Skeletal muscle cell (primary cell): Measurements from ENCODE around the gene SLC35F6.

Experiments used
- DNase-seq: peaks from one replicate; pipeline ENCODE4 v3.0.0-alpha.2; 2010; ENCODE audit warnings: low read depth
- H3K4me3 ChIP-seq: 2 replicates; pipeline ENCODE4 v1.5.1; 2011; ENCODE audit warnings: low read depth, mild to moderate bottlenecking, control low read depth, low read length, moderate library complexity

SLC35F6 gene

DNA sequence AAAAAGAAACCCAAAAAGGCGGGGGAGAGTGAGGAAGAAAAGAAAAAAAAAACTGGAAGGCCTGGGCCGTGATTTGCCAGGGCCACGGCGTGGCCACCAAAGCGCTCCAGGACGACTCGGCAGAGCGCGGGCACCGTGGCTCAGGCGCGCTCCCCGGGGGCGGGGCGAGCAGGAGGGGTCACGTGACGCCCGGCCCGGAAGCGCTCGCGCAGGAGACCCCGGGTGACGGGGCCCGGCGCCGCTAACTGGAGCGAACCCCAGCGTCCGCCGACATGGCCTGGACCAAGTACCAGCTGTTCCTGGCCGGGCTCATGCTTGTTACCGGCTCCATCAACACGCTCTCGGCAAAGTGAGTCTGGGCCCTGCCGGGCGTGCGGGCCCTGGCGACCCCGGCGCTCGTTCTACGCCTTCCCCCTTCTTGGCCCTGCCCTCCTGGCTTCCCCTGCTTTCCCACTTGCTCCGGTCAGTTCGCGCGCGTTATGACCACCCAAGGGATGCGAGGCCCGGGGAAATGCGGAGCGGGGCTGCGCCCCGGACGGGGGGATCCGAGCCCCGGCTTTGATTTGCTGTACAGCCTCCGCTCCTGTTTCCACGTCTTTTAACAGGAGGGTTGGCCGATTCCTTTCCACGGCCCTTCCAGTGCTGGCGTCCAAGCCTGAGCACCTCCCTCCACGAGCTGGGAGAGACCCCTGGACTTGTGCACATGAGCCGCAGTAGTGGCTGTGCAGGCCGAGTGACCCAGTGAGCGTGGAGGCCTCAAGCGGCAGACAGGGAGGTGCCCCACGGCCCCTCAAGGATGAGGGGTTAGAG, at the start of gene SLC35F6:
Gene SLC35F6 (plus strand): TSS at position 207 of the 810 bp plus-strand sequence. CDS start 66 bp downstream, at position 273.
- DNase-seq, result no peak

GRCh38 chr2:26715528-26716270, 48.4 kb upstream of the SLC35F6 start:
- DNase-seq, result no peak
- H3K4me3 ChIP-seq, result no peak overlapping the region

More for the DNA sequence above, at the start of gene SLC35F6:
- H3K4me3 ChIP-seq, result peak within 1 kb of the TSS; percentile 87

DNA sequence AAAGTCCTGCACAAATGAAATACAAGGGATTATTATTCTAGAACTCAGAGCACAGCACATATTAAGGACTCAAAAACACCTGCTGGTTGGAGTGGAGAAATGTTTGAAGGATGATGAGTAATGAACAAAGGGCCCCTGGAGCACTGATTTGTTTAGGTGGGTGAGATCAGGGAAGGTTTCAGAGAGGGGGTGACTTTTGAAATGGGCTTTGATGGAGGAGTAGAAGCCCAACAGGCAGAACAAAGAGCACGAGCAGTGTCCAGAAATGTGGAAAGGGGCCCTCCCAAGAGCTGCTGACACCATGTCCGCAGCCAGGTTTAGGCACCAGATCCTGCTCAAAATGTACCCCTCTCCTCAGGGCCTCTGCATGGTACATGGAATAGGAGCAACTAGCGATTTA, 47.7 kb upstream of the SLC35F6 start:
- DNase-seq, result no peak
- no peak overlapping the region for H3K4me3 ChIP-seq

GRCh38 chr2:26716769-26717168, 47.3 kb upstream of the SLC35F6 start:
- DNase-seq, result no peak
- H3K4me3 ChIP-seq, result no peak overlapping the region

DNA sequence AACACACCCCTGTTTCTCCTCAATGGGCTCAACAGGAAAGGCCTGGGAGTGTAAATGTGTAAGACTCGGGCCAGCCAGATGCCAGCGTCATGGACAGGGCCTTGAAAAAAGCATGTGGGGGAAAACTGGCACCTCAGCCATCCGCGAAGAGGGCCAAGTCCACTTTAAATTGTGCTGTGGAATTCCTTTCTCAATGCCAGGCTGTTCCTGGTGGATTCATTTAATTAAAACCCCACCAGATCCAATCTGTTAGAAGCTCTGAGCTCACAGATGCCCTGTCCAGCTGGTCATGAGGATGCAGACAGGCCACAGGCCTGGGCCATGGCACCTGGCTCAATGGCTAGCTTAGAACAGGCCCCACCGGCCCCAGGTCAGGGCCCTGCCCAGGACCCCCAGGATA, 46.7 kb upstream of the SLC35F6 start:
- no peak overlapping the region for H3K4me3 ChIP-seq
- DNase-seq, result no peak

DNA sequence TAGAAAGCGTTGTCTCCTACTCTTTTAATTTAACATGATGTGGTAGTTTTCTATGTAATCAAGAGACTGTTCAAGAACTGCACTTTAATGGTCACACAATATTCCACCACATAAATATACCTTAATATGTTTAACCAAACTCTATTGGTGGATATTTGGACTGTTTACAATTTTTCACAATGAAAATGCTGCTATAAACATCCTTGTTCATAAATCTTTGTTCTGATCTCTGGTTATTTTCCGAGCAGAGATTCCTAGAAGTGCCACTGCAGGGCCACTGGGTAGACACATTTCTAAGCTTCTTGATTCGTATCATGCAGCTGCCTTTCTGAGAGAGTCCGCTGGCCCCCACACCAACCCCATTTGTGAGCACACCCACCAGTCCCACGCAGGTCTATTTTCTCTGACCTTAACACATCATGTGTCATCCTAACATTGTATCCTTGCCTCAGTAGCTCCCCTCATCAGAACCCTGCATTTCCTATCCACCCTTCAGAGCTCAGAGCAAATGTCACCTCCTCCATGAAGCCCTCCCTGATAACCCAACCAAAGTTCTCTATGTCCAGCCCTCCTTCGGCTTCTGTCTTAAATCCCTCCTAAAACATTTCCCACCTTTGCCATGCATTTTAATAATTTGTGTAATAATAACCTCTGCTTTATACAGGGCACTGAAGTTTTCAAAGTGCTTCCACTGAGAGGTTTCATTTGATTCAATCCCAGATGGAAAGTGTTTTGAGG, 45.0 kb upstream of the SLC35F6 start:
- no peak for DNase-seq
- H3K4me3 ChIP-seq, result no peak overlapping the region

GRCh38 chr2:26720322-26721114, 43.6 kb upstream of the SLC35F6 start:
- no peak overlapping the region for H3K4me3 ChIP-seq
- no peak for DNase-seq

- no peak for DNase-seq
- H3K4me3 ChIP-seq, result no peak overlapping the region
Measured at GRCh38 chr2:26721115-26722032, 42.7 kb upstream of the SLC35F6 start.

GRCh38 chr2:26722328-26722727, 41.8 kb upstream of the SLC35F6 start:
- DNase-seq, result no peak
- H3K4me3 ChIP-seq, result no peak overlapping the region

- no peak for DNase-seq
- H3K4me3 ChIP-seq, result no peak overlapping the region
Measured at GRCh38 chr2:26722911-26723310, 41.2 kb upstream of the SLC35F6 start.

- DNase-seq, result no peak
- H3K4me3 ChIP-seq, result no peak overlapping the region
Measured at GRCh38 chr2:26723475-26723874, 40.6 kb upstream of the SLC35F6 start.

- DNase-seq, result peak; percentile 55
Measured at GRCh38 chr2:26723991-26724750, 39.9 kb upstream of the SLC35F6 start.

GRCh38 chr2:26724784-26725520, 39.1 kb upstream of the SLC35F6 start:
- no peak overlapping the region for H3K4me3 ChIP-seq
- DNase-seq, result no peak

More at GRCh38 chr2:26723991-26724750, 39.9 kb upstream of the SLC35F6 start:
- no peak overlapping the region for H3K4me3 ChIP-seq

GRCh38 chr2:26725521-26725820, 38.6 kb upstream of the SLC35F6 start:
- DNase-seq, result no peak
- H3K4me3 ChIP-seq, result no peak overlapping the region

DNA sequence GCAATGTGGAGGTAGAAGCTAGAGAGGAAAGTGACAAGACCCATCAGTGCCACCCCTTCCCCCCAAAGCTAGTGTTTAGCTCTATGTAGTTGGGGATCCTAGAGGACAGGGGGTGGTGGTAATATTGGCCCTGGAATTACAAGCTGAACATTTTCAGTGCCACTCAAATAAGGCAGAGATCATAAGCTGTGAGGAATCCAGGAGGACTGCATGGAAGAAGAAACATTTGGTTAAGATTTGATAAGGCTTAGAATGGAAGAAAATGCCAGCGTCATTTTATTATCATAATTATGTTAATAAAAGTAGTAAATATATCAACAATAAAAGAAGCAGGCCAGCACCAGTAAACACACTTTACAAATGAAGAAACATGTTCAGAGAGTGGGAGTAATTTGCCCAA, 37.9 kb upstream of the SLC35F6 start:
- no peak for DNase-seq
- no peak overlapping the region for H3K4me3 ChIP-seq

GRCh38 chr2:26727641-26728561, 36.2 kb upstream of the SLC35F6 start:
- H3K4me3 ChIP-seq, result peak overlapping the region; percentile 18
- no peak for DNase-seq
